ENCODE results near the gene PIAS4. TPM values are rescaled to one million over a fixed set of nuclear protein-coding genes. Genes with fewer than 3 reads are reported as not detected.

PIAS4 gene
- total RNA-seq, 2 experiments from 2014 or later: 23.0 to 37.3 TPM

- Mint-ChIP-seq H3K4me3 (no peak overlapping the region), H3K27ac (no peak overlapping the region), H3K27me3 (no peaks in the 10 kb centered on the region), H3K36me3 (ENCODE audit: low read depth) (peaks cover 20% of the 10 kb centered on the region), H3K9me3 (ENCODE audit: low read depth) (no peaks in the 10 kb centered on the region), H3K4me1 (peaks cover 22% of the 10 kb centered on the region)
- ATAC-seq (no peak), DNase-seq (no peak)
- intact Hi-C loops (cut with DNase I, micrococcal nuclease): no loop called here
- ChIA-PET POLR2A (interaction anchor here (0.6 to 1.1 kb wide), 3 partner anchors 17 to 205 kb away, joined by 3 to 4 read pairs (median 3); partner anchors contain the start of gene EEF2), CTCF (interaction anchor here (0.6 to 1.4 kb wide), 4 partner anchors 9 to 497 kb away, joined by 3 to 9 read pairs (median 4); partner anchors contain the start of gene EEF2)
These were observed 38.7 kb upstream of the PIAS4 start for GRCh38 chr19:3968556-3969434.

DNA sequence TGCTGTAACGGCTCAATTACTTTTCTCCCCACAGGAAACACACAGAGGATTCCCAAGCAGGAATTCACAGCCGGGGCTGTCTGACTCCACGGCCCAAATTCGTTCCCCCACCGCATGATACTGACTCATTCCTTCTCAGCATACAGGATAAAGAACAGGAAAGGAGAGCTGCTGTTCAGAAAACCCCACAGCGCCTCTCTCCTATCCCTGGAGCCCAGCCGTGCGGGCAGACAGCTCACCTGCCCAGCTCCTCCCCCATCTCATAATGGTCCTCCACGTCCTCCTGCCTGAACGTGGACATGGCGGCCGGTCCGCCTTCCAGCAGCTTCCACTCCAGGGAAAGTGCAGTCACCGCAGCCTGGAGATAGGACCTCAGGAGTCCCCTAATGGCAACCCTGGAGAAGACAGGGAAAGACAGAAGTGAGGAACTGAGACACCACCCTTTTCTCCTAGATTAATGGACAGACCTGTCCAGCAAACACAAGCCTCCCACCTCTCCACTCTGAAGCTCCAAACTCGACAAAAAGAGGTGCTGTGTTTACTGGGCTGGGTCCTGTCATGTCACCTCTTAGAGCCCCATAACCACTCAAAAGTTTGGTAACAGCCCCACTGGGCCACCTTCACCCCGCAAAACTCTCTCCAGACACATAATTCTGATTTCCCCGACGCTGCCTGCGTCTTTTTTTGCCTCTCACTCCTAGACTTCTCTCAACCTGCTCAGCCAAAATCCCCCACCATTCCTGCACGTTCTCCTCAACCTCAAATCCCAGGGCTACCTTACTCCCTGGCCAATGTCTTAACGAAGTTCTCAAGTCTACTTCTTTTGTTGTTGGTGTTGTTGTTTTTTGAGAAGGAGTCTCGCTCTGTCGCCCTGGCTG is 37.9 kb upstream of the PIAS4 start:
- ChIA-PET POLR2A (interaction anchor here (0.6 to 1.1 kb wide), 2 partner anchors 16 to 206 kb away, joined by 3 to 4 read pairs; partner anchors contain the start of gene EEF2), CTCF (interaction anchor here (0.6 to 1.4 kb wide), 3 partner anchors 16 to 496 kb away, joined by 3 to 9 read pairs (median 4); partner anchors contain the start of gene EEF2)
- Mint-ChIP-seq H3K9me3 (ENCODE audit: low read depth) (no peaks in the 10 kb centered on the region), H3K27ac (peak overlapping the region; percentile 58), H3K4me3 (peak overlapping the region; percentile 83), H3K27me3 (no peaks in the 10 kb centered on the region), H3K4me1 (peaks cover 22% of the 10 kb centered on the region), H3K36me3 (ENCODE audit: low read depth) (peaks cover 18% of the 10 kb centered on the region)
- DNase-seq (no peak), ATAC-seq (no peak)
- intact Hi-C loops (cut with DNase I, micrococcal nuclease): loop anchor here in 1 of 2 experiments (2.0 to 5.0 kb wide), 4 partner anchors 17 to 753 kb away; partner anchors contain the start of genes DPP9, HMG20B and MATK

- intact Hi-C loops (cut with DNase I, micrococcal nuclease): loop anchor here in 1 of 2 experiments (2.0 to 5.0 kb wide), 4 partner anchors 16 to 752 kb away; partner anchors contain the start of genes DPP9, HMG20B and MATK
- CTCF ChIA-PET: interaction anchor here (1.1 to 1.5 kb wide), 3 partner anchors 13 to 821 kb away, joined by 3 to 6 read pairs (median 6); partner anchors contain the start of genes EEF2 and FEM1A
- Mint-ChIP-seq H3K4me3 (peak overlapping the region; percentile 83), H3K27ac (peak overlapping the region; percentile 58), H3K4me1 (peaks cover 22% of the 10 kb centered on the region), H3K27me3 (no peaks in the 10 kb centered on the region), H3K36me3 (ENCODE audit: low read depth) (peaks cover 19% of the 10 kb centered on the region), H3K9me3 (ENCODE audit: low read depth) (no peaks in the 10 kb centered on the region)
- DNase-seq: no peak
- POLR2A ChIA-PET: interaction anchor here (1.0 to 3.2 kb wide), 5 partner anchors 10 to 208 kb away, joined by 4 to 30 read pairs (median 10); partner anchors contain the start of genes EEF2 and MRPL54
- peak; percentile 3 for ATAC-seq
These were observed 37.2 kb upstream of the PIAS4 start for GRCh38 chr19:3970313-3970807.

DNA sequence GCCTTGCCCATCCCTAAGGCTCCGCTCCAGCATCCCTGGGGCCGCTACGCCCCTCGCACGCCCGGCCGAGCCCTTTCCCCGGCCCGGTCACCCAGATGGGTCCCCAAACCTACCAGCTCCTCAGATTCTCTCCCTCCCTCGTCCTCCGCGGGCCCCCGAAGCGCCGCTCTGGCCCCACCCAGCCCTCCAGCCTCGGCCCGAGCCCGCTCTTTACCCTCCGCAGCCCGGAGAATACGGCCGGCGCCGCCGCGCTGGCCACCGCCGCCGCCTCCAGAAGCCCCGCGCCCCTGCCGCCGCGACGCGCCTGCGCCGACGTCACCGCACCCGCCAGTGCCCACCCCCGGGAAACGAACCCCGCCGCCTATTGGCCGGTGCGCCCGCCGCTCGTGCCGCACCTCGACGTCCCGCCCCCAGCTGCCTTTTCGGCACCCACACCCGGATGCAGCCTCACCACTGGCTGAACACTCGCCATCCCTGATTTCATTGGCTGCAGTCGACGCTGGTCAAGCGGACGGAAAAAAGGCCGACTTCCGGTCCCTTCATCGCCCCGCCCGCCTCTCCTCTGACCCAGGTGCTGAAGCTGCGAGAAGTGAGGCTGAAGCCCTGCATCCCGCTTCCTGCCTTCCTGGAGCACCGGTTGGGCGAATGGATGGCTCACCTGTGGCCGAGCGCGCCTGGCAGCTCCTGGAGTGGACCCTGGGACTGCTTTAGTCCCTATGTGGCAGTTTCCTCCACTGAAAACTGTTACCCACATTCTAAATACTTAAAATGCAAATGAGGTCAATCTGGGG is 36.5 kb upstream of the PIAS4 start, which contains the start of gene DAPK3:
Gene DAPK3, minus strand, starts transcription at position 292 of the 791 bp plus-strand sequence. CDS start 1,364 bp downstream, outside the sequence.
- ChIA-PET CTCF (interaction anchor here (1.1 to 1.9 kb wide), 4 partner anchors 14 to 820 kb away, joined by 3 to 8 read pairs (median 6); partner anchors contain the start of genes EEF2 and FEM1A), POLR2A (interaction anchor here (0.6 to 3.2 kb wide), 8 partner anchors 9 to 667 kb away, joined by 3 to 30 read pairs (median 6); partner anchors contain the start of genes EEF2 and MRPL54)
- peak within 1 kb of the TSS; percentile 58 for H3K27ac Mint-ChIP-seq
- intact Hi-C loops (cut with DNase I, micrococcal nuclease): loop anchor here (1.0 to 5.0 kb wide), 12 partner anchors 14 to 751 kb away; partner anchors contain the start of genes ANKRD24 (in 1 of the 2), DPP9 (in 1 of the 2), EEF2 (in 1 of the 2) and HMG20B (in 1 of the 2)
- H3K4me3 Mint-ChIP-seq: peak within 1 kb of the TSS; percentile 83
- peaks cover 22% of the 10 kb centered on the region for H3K4me1 Mint-ChIP-seq
- no peaks in the 10 kb centered on the region for H3K9me3 Mint-ChIP-seq (ENCODE audit: low read depth)
- no peaks in the 10 kb centered on the region for H3K27me3 Mint-ChIP-seq
- DNase-seq (peak; percentile 97), ATAC-seq (peak; percentile 95)
- H3K36me3 Mint-ChIP-seq (ENCODE audit: low read depth): peaks cover 25% of the 10 kb centered on the region

- CTCF ChIA-PET: interaction anchor here (0.6 to 1.0 kb wide), 2 partner anchors 11 to 13 kb away, joined by 3 to 5 read pairs; no protein-coding TSS in a partner anchor
- POLR2A ChIA-PET: interaction anchor here (0.6 to 2.5 kb wide), 4 partner anchors 9 to 216 kb away, joined by 3 to 25 read pairs (median 4); partner anchors contain the start of gene EEF2
- ATAC-seq (no peak), DNase-seq (no peak)
- H3K27me3 Mint-ChIP-seq: no peaks in the 10 kb centered on the region
- peaks cover 46% of the 10 kb centered on the region for H3K36me3 Mint-ChIP-seq (ENCODE audit: low read depth)
- no peak overlapping the region for H3K27ac Mint-ChIP-seq
- no peak overlapping the region for H3K4me3 Mint-ChIP-seq
- intact Hi-C loops (cut with DNase I, micrococcal nuclease): no loop called here
- no peaks in the 10 kb centered on the region for H3K9me3 Mint-ChIP-seq (ENCODE audit: low read depth)
- H3K4me1 Mint-ChIP-seq: peaks cover 25% of the 10 kb centered on the region
These were observed 32.4 kb upstream of the PIAS4 start for GRCh38 chr19:3975144-3975543.

DNA sequence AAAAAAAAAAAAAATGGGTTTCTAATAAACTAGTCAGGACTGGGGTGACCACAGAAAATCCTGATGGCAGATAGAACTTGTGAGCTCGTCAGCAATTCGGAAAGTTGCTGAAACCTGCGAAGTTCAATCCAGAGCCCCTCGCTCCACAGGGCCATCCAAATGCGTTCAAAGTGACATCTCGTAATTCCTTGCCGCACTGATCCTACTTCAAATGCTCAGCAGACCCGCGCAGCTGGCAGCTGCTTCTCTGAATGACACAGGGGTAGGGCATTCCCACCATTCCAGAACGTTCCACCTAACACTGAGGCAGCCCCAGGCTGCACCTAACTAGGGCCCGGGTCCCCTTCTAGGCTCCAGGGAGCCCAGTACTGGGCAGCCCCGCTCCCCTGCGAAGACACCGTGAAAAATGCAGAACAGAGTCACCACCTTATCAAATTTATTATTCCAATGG is 31.9 kb upstream of the PIAS4 start:
- Mint-ChIP-seq H3K27ac (no peak overlapping the region), H3K4me3 (no peak overlapping the region), H3K27me3 (no peaks in the 10 kb centered on the region), H3K9me3 (ENCODE audit: low read depth) (no peaks in the 10 kb centered on the region), H3K36me3 (ENCODE audit: low read depth) (peaks cover 50% of the 10 kb centered on the region), H3K4me1 (peaks cover 20% of the 10 kb centered on the region)
- ATAC-seq (no peak), DNase-seq (no peak)
- ChIA-PET POLR2A (interaction anchor here (0.6 to 2.5 kb wide), 4 partner anchors 9 to 216 kb away, joined by 3 to 25 read pairs (median 4); partner anchors contain the start of gene EEF2), CTCF (interaction anchor here (0.6 to 1.0 kb wide), 2 partner anchors 10 to 12 kb away, joined by 3 to 5 read pairs; no protein-coding TSS in a partner anchor)
- intact Hi-C loops (cut with DNase I, micrococcal nuclease): no loop called here

DNA sequence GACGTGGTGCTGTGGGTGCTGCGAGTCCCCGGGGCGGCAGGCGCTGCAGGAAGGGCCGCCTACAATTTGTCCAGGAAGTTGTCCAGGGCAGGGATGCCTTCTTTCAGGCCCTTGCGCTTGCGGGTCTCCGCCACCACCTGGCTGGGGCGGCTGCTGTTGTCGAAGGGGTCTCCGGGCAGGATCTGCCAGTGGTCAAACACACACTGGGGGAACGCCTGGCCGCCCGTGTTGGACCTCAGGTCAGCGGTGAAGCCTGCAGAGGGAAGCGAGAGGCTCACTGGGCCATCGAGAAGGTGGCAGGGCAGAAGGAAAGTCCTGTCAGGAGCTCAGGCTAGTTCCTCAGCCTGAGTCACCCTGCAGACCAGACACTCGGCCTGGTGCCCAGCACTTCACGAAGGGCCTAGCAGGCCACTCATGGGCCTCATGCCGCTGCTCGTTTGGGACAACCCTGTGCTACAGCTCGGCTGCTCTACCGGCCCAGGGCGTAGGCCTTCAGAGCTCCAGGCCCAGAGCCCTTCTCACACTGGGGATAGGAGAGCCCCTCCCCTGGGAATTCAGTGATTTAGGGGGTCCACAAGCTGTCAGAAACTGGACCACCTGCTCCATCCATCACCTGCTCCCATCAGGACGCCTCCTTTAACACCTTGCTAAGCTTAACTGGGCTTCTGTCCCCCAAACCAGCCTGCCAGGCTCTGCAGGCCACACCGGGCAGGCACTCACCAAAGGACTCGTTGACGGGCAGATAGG is 30.9 kb upstream of the PIAS4 start:
- H3K36me3 Mint-ChIP-seq (ENCODE audit: low read depth): peaks cover 59% of the 10 kb centered on the region
- peaks cover 23% of the 10 kb centered on the region for H3K4me1 Mint-ChIP-seq
- ATAC-seq (no peak), DNase-seq (no peak)
- intact Hi-C loops (cut with DNase I, micrococcal nuclease): no loop called here
- no peaks in the 10 kb centered on the region for H3K9me3 Mint-ChIP-seq (ENCODE audit: low read depth)
- H3K4me3 Mint-ChIP-seq: no peak overlapping the region
- H3K27ac Mint-ChIP-seq: no peak overlapping the region
- ChIA-PET POLR2A (interaction anchor here (2.5 kb wide), 1 partner anchor 8 kb away, joined by 25 read pairs; the partner anchor contains the start of gene EEF2), CTCF (no interaction called here)
- H3K27me3 Mint-ChIP-seq: no peaks in the 10 kb centered on the region

DNA sequence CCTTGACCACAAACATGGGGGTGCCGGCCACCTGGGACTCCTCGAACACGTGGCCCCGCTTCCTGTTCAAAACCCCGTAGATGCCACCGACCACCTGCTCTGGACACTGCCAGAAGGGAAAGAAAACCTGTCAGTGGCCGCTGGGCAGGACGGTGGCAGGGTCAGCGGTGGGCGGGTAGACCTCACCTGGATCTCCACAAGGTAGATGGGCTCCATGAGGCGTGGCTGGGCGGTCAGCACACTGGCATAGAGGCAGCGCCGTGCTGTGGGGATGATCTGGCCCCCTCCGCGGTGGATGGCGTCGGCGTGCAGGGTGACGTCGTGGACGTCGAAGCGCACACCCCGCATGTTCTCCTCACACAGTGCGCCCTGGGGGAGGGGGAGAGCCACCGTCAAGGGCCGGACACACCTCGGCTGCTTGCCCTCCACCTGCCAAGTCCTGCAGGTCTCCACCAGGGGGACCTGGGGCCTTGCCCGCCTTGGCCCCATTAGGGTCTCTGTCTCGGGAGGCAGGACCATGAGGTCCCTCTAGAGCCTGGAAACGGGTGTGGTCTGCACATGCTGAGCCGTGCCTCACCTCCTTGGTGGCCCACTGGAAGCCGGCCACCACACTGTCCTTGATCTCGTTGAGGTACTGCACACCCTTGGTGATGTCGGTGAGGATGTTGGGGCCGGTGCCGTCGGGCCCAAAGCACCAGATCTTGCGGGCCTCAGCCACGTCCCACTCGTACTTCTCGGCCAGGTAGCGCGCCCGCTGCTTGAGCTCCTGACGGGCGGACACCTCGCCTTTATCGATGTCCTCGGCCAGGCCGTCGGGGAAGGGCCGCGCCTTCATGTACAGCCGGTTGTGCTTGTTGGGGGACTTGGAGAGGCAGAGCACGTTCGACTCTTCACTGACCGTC is 30.0 kb upstream of the PIAS4 start:
- no peak overlapping the region for H3K27ac Mint-ChIP-seq
- H3K27me3 Mint-ChIP-seq: no peaks in the 10 kb centered on the region
- H3K36me3 Mint-ChIP-seq (ENCODE audit: low read depth): peaks cover 66% of the 10 kb centered on the region
- ChIA-PET CTCF (interaction anchor here (0.7 to 0.9 kb wide), 2 partner anchors 10 to 333 kb away, joined by 3 to 7 read pairs; no protein-coding TSS in a partner anchor), POLR2A (interaction anchor here (1.0 kb wide), 1 partner anchor 10 kb away, joined by 5 read pairs; no protein-coding TSS in a partner anchor)
- peaks cover 27% of the 10 kb centered on the region for H3K4me1 Mint-ChIP-seq
- DNase-seq (no peak), ATAC-seq (no peak)
- H3K9me3 Mint-ChIP-seq (ENCODE audit: low read depth): no peaks in the 10 kb centered on the region
- intact Hi-C loops (cut with DNase I, micrococcal nuclease): no loop called here
- H3K4me3 Mint-ChIP-seq: no peak overlapping the region
